ENCODE data around the gene CERS2.

The CERS2 gene

GRCh38 chr1:150997126-150997872 is 22.7 kb upstream of the CERS2 start:
- 0 out of 2 replicates have a peak, but pooled peaks cover 4% of the 10 kb centered on the region for H3K4me1 ChIP-seq (ENCODE audit: control insufficient read depth, insufficient read depth, low read length)
- no peaks in the 10 kb centered on the region for H3K27me3 ChIP-seq (ENCODE audit: control insufficient read depth, insufficient read depth, low read length)
- H3K9me3 ChIP-seq (ENCODE audit: control insufficient read depth, insufficient read depth, low read depth, low read length) = no peaks in the 10 kb centered on the region
- H3K9ac ChIP-seq (ENCODE audit: low read length) = no peak overlapping the region
- H3K36me3 ChIP-seq (ENCODE audit: control insufficient read depth, insufficient read depth, low read length) = peaks cover 4% of the 10 kb centered on the region; the same call in 1 of the 2 replicates
- no peak overlapping the region for H3K27ac ChIP-seq (ENCODE audit: low read depth, low read length)
- no peak overlapping the region for H3K4me3 ChIP-seq (ENCODE audit: low read depth, low read length)

- 0 out of 2 replicates have a peak, but pooled peaks cover 4% of the 10 kb centered on the region for H3K4me1 ChIP-seq (ENCODE audit: control insufficient read depth, insufficient read depth, low read length)
- no peak overlapping the region for H3K9ac ChIP-seq (ENCODE audit: low read length)
- no peak overlapping the region for H3K27ac ChIP-seq (ENCODE audit: low read depth, low read length)
- no peaks in the 10 kb centered on the region for H3K9me3 ChIP-seq (ENCODE audit: control insufficient read depth, insufficient read depth, low read depth, low read length)
- H3K4me3 ChIP-seq (ENCODE audit: low read depth, low read length) = no peak overlapping the region
- H3K27me3 ChIP-seq (ENCODE audit: control insufficient read depth, insufficient read depth, low read length) = no peaks in the 10 kb centered on the region
- H3K36me3 ChIP-seq (ENCODE audit: control insufficient read depth, insufficient read depth, low read length) = peaks cover 4% of the 10 kb centered on the region; the same call in 1 of the 2 replicates
Observed at GRCh38 chr1:150995896-150996295, 21.3 kb upstream of the CERS2 start.

- Histone ChIP-seq H3K9ac (ENCODE audit: low read length) (peak overlapping the region; percentile 9), H3K36me3 (ENCODE audit: control insufficient read depth, insufficient read depth, low read length) (peaks cover 4% of the 10 kb centered on the region; the same call in 1 of the 2 replicates), H3K4me1 (ENCODE audit: control insufficient read depth, insufficient read depth, low read length) (0 out of 2 replicates have a peak, but pooled peaks cover 4% of the 10 kb centered on the region), H3K27me3 (ENCODE audit: control insufficient read depth, insufficient read depth, low read length) (no peaks in the 10 kb centered on the region), H3K4me3 (ENCODE audit: low read depth, low read length) (no peak overlapping the region), H3K9me3 (ENCODE audit: control insufficient read depth, insufficient read depth, low read depth, low read length) (no peaks in the 10 kb centered on the region), H3K27ac (ENCODE audit: low read depth, low read length) (no peak overlapping the region)
Observed at GRCh38 chr1:150995460-150995859, 20.8 kb upstream of the CERS2 start.

GRCh38 chr1:150994248-150994647 is 19.6 kb upstream of the CERS2 start:
- no peak overlapping the region for H3K9ac ChIP-seq (ENCODE audit: low read length)
- 0 out of 2 replicates have a peak, but pooled peaks cover 4% of the 10 kb centered on the region for H3K4me1 ChIP-seq (ENCODE audit: control insufficient read depth, insufficient read depth, low read length)
- peaks cover 4% of the 10 kb centered on the region; the same call in 1 of the 2 replicates for H3K36me3 ChIP-seq (ENCODE audit: control insufficient read depth, insufficient read depth, low read length)
- H3K4me3 ChIP-seq (ENCODE audit: low read depth, low read length) = no peak overlapping the region
- H3K27ac ChIP-seq (ENCODE audit: low read depth, low read length) = no peak overlapping the region
- H3K9me3 ChIP-seq (ENCODE audit: control insufficient read depth, insufficient read depth, low read depth, low read length) = no peaks in the 10 kb centered on the region
- no peaks in the 10 kb centered on the region for H3K27me3 ChIP-seq (ENCODE audit: control insufficient read depth, insufficient read depth, low read length)

- H3K9ac ChIP-seq (ENCODE audit: low read length) = no peak overlapping the region
- H3K27me3 ChIP-seq (ENCODE audit: control insufficient read depth, insufficient read depth, low read length) = no peaks in the 10 kb centered on the region
- 0 out of 2 replicates have a peak, but pooled peaks cover 4% of the 10 kb centered on the region for H3K4me1 ChIP-seq (ENCODE audit: control insufficient read depth, insufficient read depth, low read length)
- no peak overlapping the region for H3K4me3 ChIP-seq (ENCODE audit: low read depth, low read length)
- no peaks in the 10 kb centered on the region for H3K9me3 ChIP-seq (ENCODE audit: control insufficient read depth, insufficient read depth, low read depth, low read length)
- H3K27ac ChIP-seq (ENCODE audit: low read depth, low read length) = no peak overlapping the region
- H3K36me3 ChIP-seq (ENCODE audit: control insufficient read depth, insufficient read depth, low read length) = peaks cover 4% of the 10 kb centered on the region; the same call in 1 of the 2 replicates
Observed at GRCh38 chr1:150992626-150993025, 18.0 kb upstream of the CERS2 start.

GRCh38 chr1:150987924-150988323 is 13.3 kb upstream of the CERS2 start:
- Histone ChIP-seq H3K27me3 (ENCODE audit: control insufficient read depth, insufficient read depth, low read length) (no peaks in the 10 kb centered on the region), H3K9me3 (ENCODE audit: control insufficient read depth, insufficient read depth, low read depth, low read length) (no peaks in the 10 kb centered on the region), H3K36me3 (ENCODE audit: control insufficient read depth, insufficient read depth, low read length) (no peaks in the 10 kb centered on the region), H3K9ac (ENCODE audit: low read length) (no peak overlapping the region), H3K4me3 (ENCODE audit: low read depth, low read length) (no peak overlapping the region), H3K4me1 (ENCODE audit: control insufficient read depth, insufficient read depth, low read length) (peaks cover 5% of the 10 kb centered on the region; the same call in 1 of the 2 replicates), H3K27ac (ENCODE audit: low read depth, low read length) (no peak overlapping the region)

- H3K9ac ChIP-seq (ENCODE audit: low read length) = no peak overlapping the region
- H3K27me3 ChIP-seq (ENCODE audit: control insufficient read depth, insufficient read depth, low read length) = no peaks in the 10 kb centered on the region
- no peaks in the 10 kb centered on the region for H3K36me3 ChIP-seq (ENCODE audit: control insufficient read depth, insufficient read depth, low read length)
- no peaks in the 10 kb centered on the region for H3K9me3 ChIP-seq (ENCODE audit: control insufficient read depth, insufficient read depth, low read depth, low read length)
- H3K4me1 ChIP-seq (ENCODE audit: control insufficient read depth, insufficient read depth, low read length) = peaks cover 23% of the 10 kb centered on the region
- no peak overlapping the region for H3K4me3 ChIP-seq (ENCODE audit: low read depth, low read length)
- no peak overlapping the region for H3K27ac ChIP-seq (ENCODE audit: low read depth, low read length)
Observed at GRCh38 chr1:150985179-150985825, 10.7 kb upstream of the CERS2 start.

- H3K36me3 ChIP-seq (ENCODE audit: control insufficient read depth, insufficient read depth, low read length) = no peaks in the 10 kb centered on the region
- H3K27ac ChIP-seq (ENCODE audit: low read depth, low read length) = peak within 1 kb of the TSS; percentile 33; the same call in 1 of the 2 replicates
- no peaks in the 10 kb centered on the region for H3K9me3 ChIP-seq (ENCODE audit: control insufficient read depth, insufficient read depth, low read depth, low read length)
- peak within 1 kb of the TSS; percentile 21; the same call in 1 of the 2 replicates for H3K4me3 ChIP-seq (ENCODE audit: low read depth, low read length)
- no peaks in the 10 kb centered on the region for H3K27me3 ChIP-seq (ENCODE audit: control insufficient read depth, insufficient read depth, low read length)
- peak within 1 kb of the TSS; percentile 53 for H3K9ac ChIP-seq (ENCODE audit: low read length)
- H3K4me1 ChIP-seq (ENCODE audit: control insufficient read depth, insufficient read depth, low read length) = peaks cover 35% of the 10 kb centered on the region
Observed at GRCh38 chr1:150981805-150982712, 7.4 kb upstream of the CERS2 start, which contains the start of gene ANXA9. Gene ANXA9, plus strand, starts transcription at chr1:150982292. Its CDS starts 814 bp downstream, at chr1:150983106.

- Histone ChIP-seq H3K36me3 (ENCODE audit: control insufficient read depth, insufficient read depth, low read length) (no peaks in the 10 kb centered on the region), H3K4me3 (ENCODE audit: low read depth, low read length) (peak overlapping the region; percentile 23), H3K9ac (ENCODE audit: low read length) (peak overlapping the region; percentile 53), H3K27me3 (ENCODE audit: control insufficient read depth, insufficient read depth, low read length) (no peaks in the 10 kb centered on the region), H3K4me1 (ENCODE audit: control insufficient read depth, insufficient read depth, low read length) (peaks cover 43% of the 10 kb centered on the region), H3K9me3 (ENCODE audit: control insufficient read depth, insufficient read depth, low read depth, low read length) (no peaks in the 10 kb centered on the region), H3K27ac (ENCODE audit: low read depth, low read length) (peak overlapping the region; percentile 33; the same call in 1 of the 2 replicates)
Observed at GRCh38 chr1:150981177-150981804, 6.7 kb upstream of the CERS2 start.

Data from HUES6 (cell line).